IMR-90 (cell line): ENCODE results near the gene EYS.

ENCODE experiments used
- BHLHE40 ChIP-seq: fragments of 150-350 bp; IDR thresholded peaks from 2 replicates; pipeline ENCODE4 v1.6.1; 2016; ENCODE audit warnings: mild to moderate bottlenecking, low read depth, low read length
- FOS ChIP-seq: fragments of 150-350 bp; IDR thresholded peaks from 2 replicates; pipeline ENCODE4 v1.6.1; 2016; ENCODE audit warnings: low read depth, low read length
- MAFK ChIP-seq: IDR thresholded peaks from 2 replicates; pipeline ENCODE4 v1.6.1; 2012; ENCODE audit warnings: low read depth, low read length, improper control_type of control experiment
- POLR2A ChIP-seq: IDR thresholded peaks from 2 replicates; pipeline ENCODE4 v1.6.1; 2012; ENCODE audit warnings: mild to moderate bottlenecking, low read depth, low read length
- RAD21 ChIP-seq: IDR thresholded peaks from 2 replicates; pipeline ENCODE4 v1.6.1; 2012; ENCODE audit warnings: low read length, improper control_type of control experiment
- RFX5 ChIP-seq: IDR thresholded peaks from 2 replicates; pipeline ENCODE4 v1.8.0; 2012; ENCODE audit warnings: low read depth, mild to moderate bottlenecking, low read length, moderate library complexity
- SMC3 ChIP-seq: fragments of 150-350 bp; IDR thresholded peaks from 2 replicates; pipeline ENCODE4 v1.6.1; 2016; ENCODE audit warnings: low read depth, mild to moderate bottlenecking, antibody characterized with exemption, low read length, moderate library complexity
- TF ChIP-seq, protein P1 (sequence below): conservative IDR thresholded peaks from 2 replicates; pipeline ENCODE4 v1.5.1; 2012; ENCODE audit warnings: mild to moderate bottlenecking, low read depth, low read length, improper control_type of control experiment

DNA sequence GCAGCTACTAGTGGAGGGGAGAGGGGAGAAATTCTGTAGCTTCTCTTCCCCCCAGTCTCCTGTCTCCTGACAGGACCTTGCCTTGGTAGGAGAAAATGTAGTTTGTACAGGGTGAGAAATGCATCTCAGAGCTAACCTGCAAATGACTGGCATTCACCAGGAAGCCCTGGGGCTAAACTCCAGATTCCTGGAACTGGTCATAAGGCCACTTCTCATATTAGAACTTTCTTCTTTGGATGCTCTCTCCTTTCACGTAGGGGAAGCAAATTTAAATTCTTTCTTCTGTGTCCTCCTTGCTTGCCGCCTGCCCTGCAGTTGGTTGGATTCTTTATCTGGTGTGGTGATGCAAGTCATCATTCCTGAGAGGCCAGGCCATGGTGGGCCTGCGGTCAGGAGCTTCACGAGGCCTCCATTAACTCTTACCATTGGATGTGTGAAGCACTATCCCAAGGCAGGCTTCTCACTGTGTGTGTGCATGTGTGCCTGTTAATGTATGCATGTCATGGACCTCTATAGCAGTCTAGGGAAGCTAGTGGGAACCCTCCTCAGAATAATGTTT lies 1889.5 kb downstream of the EYS start:
- no peak for TF ChIP-seq FOS
- TF ChIP-seq BHLHE40 = no peak
- no peak for TF ChIP-seq RFX5
- TF ChIP-seq, protein P1, sequence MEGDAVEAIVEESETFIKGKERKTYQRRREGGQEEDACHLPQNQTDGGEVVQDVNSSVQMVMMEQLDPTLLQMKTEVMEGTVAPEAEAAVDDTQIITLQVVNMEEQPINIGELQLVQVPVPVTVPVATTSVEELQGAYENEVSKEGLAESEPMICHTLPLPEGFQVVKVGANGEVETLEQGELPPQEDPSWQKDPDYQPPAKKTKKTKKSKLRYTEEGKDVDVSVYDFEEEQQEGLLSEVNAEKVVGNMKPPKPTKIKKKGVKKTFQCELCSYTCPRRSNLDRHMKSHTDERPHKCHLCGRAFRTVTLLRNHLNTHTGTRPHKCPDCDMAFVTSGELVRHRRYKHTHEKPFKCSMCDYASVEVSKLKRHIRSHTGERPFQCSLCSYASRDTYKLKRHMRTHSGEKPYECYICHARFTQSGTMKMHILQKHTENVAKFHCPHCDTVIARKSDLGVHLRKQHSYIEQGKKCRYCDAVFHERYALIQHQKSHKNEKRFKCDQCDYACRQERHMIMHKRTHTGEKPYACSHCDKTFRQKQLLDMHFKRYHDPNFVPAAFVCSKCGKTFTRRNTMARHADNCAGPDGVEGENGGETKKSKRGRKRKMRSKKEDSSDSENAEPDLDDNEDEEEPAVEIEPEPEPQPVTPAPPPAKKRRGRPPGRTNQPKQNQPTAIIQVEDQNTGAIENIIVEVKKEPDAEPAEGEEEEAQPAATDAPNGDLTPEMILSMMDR = no peak
- no peak for TF ChIP-seq POLR2A
- no peak for TF ChIP-seq MAFK
- no peak for TF ChIP-seq RAD21
- TF ChIP-seq SMC3 = no peak
